T-cell (primary cell): ENCODE results near the gene BUB3. TPM values are rescaled to one million over a fixed set of nuclear protein-coding genes. Genes with fewer than 3 reads are reported as not detected.

ENCODE experiments used
- ATAC-seq, 4 experiments: fragments of 200-7000 bp in 3 of 4; fragments of 150-1000 bp in 1 of 4; cut with Tn5 transposase; replicated peaks in 1 of 4; 1 replicate in 3 of 4; 2 replicates in 1 of 4; pipeline ENCODE4 v1.10.0; 2021; ENCODE audit warnings: moderate library complexity in 3 of 4, mild to moderate bottlenecking in 2 of 4, moderate number of reproducible peaks in 1 of 4
- CTCF ChIA-PET, 2 donors: fragments of 300-600 bp; sonication (Branson Sonifier 250); formaldehyde crosslinking; loops; one replicate each; lab custom pipeline; 2022; ENCODE audit warnings: antibody characterized with exemption in 2 of 2; lab: Charles Lee
- POLR2A ChIA-PET, 2 donors: fragments of 300-600 bp; sonication (Branson Sonifier 250); formaldehyde crosslinking; loops; one replicate each; lab custom pipeline; 2022; ENCODE audit warnings: antibody characterized with exemption in 2 of 2; lab: Charles Lee
- DNase-seq, 35 experiments: peaks; one replicate each; pipeline versions ENCODE4 v3.0.0 to v3.0.0-alpha.2; 2013 to 2023
- H3K27ac ChIP-seq: one replicate; pipeline ENCODE4 v1.5.1; 2013; ENCODE audit warnings: low read length
- H3K27me3 ChIP-seq, 2 experiments: replicated peaks in 1 of 2; 1 replicate in 1 of 2; 2 replicates in 1 of 2; pipeline versions ENCODE4 v1.6.1 to v1.7.0; 2013; ENCODE audit warnings: low read length in 1 of 2, mixed read lengths in 1 of 2; ENCODE audit not compliant: control insufficient read depth in 2 of 2, insufficient read depth in 2 of 2; ENCODE audit errors: extremely low read depth in 1 of 2
- H3K36me3 ChIP-seq, 2 donors: 1 replicate in 1 of 2; 2 replicates in 1 of 2; pipeline versions ENCODE4 v1.6.1 to v1.7.0; 2013; ENCODE audit warnings: low read length in 1 of 2; ENCODE audit not compliant: control insufficient read depth in 2 of 2, insufficient read depth in 1 of 2; ENCODE audit errors: extremely low read depth in 1 of 2
- H3K4me1 ChIP-seq, 2 experiments: 1 replicate in 1 of 2; 2 replicates in 1 of 2; pipeline versions ENCODE4 v1.6.1 to v1.7.0; 2013; ENCODE audit warnings: low read length in 2 of 2, mixed read lengths in 1 of 2; ENCODE audit not compliant: insufficient read depth in 2 of 2, control insufficient read depth in 1 of 2; ENCODE audit errors: extremely low read depth in 1 of 2
- H3K4me3 ChIP-seq, 2 donors: 1 replicate in 1 of 2; 2 replicates in 1 of 2; pipeline versions ENCODE4 v1.5.1 to v1.7.0; 2013; ENCODE audit warnings: mild to moderate bottlenecking in 2 of 2, low read length in 1 of 2, moderate library complexity in 1 of 2; ENCODE audit not compliant: control insufficient read depth in 1 of 2; ENCODE audit errors: extremely low read depth in 1 of 2
- H3K9me3 ChIP-seq: 2 replicates; pipeline ENCODE4 v1.7.0; 2013
- H3K27ac Mint-ChIP-seq, 2 donors: one replicate each; pipeline ENCODE4 v1.8.0; 2020 to 2021; ENCODE audit warnings: mild to moderate bottlenecking in 2 of 2, mixed read lengths in 2 of 2
- H3K27me3 Mint-ChIP-seq, 2 donors: one replicate each; pipeline ENCODE4 v1.8.0; 2021 to 2022; ENCODE audit warnings: mixed read lengths in 2 of 2
- H3K36me3 Mint-ChIP-seq: one replicate; pipeline ENCODE4 v1.8.0; 2021; ENCODE audit warnings: mixed read lengths
- H3K4me1 Mint-ChIP-seq, 3 donors: one replicate each; pipeline ENCODE4 v1.8.0; 2020 to 2022; ENCODE audit warnings: mixed read lengths in 3 of 3, mild to moderate bottlenecking in 1 of 3
- H3K4me3 Mint-ChIP-seq, 3 donors: one replicate each; pipeline ENCODE4 v1.8.0; 2020 to 2022; ENCODE audit warnings: mild to moderate bottlenecking in 3 of 3, mixed read lengths in 3 of 3, moderate library complexity in 3 of 3
- H3K9me3 Mint-ChIP-seq, 3 donors: one replicate each; pipeline ENCODE4 v1.8.0; 2020 to 2022; ENCODE audit warnings: mixed read lengths in 3 of 3
- WGBS: methylation state at CpG from one replicate; pipeline ENCODE4 v1.1.5; 2013; ENCODE audit warnings: missing lambda C conversion rate; ENCODE audit not compliant: insufficient coverage; 5-methylcytosine and 5-hydroxymethylcytosine counted together
- total RNA-seq, 35 experiments: library from RNA in 6 of 35; stranded (reverse) in 6 of 35; fragments of 120-200 nt in 1 of 35; gene quantifications; one replicate each; pipeline versions ENCODE4 v1.2.1 to v1.2.4 and lab custom pipeline; 2013 to 2026

The BUB3 gene
- total RNA-seq, 5 donors from 2014 or later (not counting 1 experiment from before 2014, with no cell fraction given): 116 to 139 (median 127) TPM

GRCh38 chr10:123150986-123151736, 3.0 kb upstream of the BUB3 start:
- 7% methylated on average over 53 of the region's 56 CpGs for WGBS
- H3K4me1 Mint-ChIP-seq: peaks cover 50 to 63% (median 58%) of the 10 kb centered on the region in 3 donors
- no peaks in the 10 kb centered on the region for H3K9me3 ChIP-seq
- H3K4me3 ChIP-seq: peak overlapping the region; percentile 41 to 65
- H3K27me3 Mint-ChIP-seq: peaks cover 18 to 44% of the 10 kb centered on the region in 2 donors
- H3K27ac Mint-ChIP-seq: no peak overlapping the region
- H3K27ac ChIP-seq: no peak overlapping the region
- DNase-seq (peak in 4 of 35 experiments; percentile 26 to 43 (median 30)), ATAC-seq (no peak)
- H3K9me3 Mint-ChIP-seq: no peaks in the 10 kb centered on the region
- peaks cover 28 to 65% of the 10 kb centered on the region in 2 experiments for H3K4me1 ChIP-seq
- peak overlapping the region; percentile 75 to 77 (median 76) for H3K4me3 Mint-ChIP-seq
- H3K27me3 ChIP-seq: peaks cover 10 to 55% of the 10 kb centered on the region in 2 experiments
- peaks cover 0 to 1% of the 10 kb centered on the region in 2 donors for H3K36me3 ChIP-seq
- peaks cover 4% of the 10 kb centered on the region for H3K36me3 Mint-ChIP-seq
- ChIA-PET CTCF (interaction anchor here in 1 of 2 donors (0.7 to 2.0 kb wide), 2 partner anchors 17 to 29 kb away, joined by 3 to 4 read pairs; no protein-coding TSS in a partner anchor), POLR2A (interaction anchor here in 1 of 2 donors (0.5 kb wide), 1 partner anchor 97 kb away, joined by 4 read pairs; no protein-coding TSS in a partner anchor)

GRCh38 chr10:123151737-123152135, 2.5 kb upstream of the BUB3 start:
- Mint-ChIP-seq H3K9me3 (no peaks in the 10 kb centered on the region), H3K36me3 (peaks cover 8% of the 10 kb centered on the region), H3K27ac (no peak overlapping the region), H3K4me1 (peaks cover 54 to 66% (median 61%) of the 10 kb centered on the region in 3 donors), H3K4me3 (peak overlapping the region; percentile 75 to 77 (median 76)), H3K27me3 (peaks cover 16 to 40% of the 10 kb centered on the region in 2 donors)
- 100% methylated on average over 2 of the region's 7 CpGs for WGBS
- ATAC-seq (no peak), DNase-seq (no peak)
- ChIA-PET CTCF (no interaction called here), POLR2A (no interaction called here)
- Histone ChIP-seq H3K9me3 (no peaks in the 10 kb centered on the region), H3K4me1 (peaks cover 28 to 62% of the 10 kb centered on the region in 2 experiments), H3K27me3 (peaks cover 10 to 49% of the 10 kb centered on the region in 2 experiments), H3K36me3 (peaks cover 0 to 7% of the 10 kb centered on the region in 2 donors), H3K27ac (no peak overlapping the region), H3K4me3 (peak overlapping the region in 1 of 2 donors; percentile 65)

GRCh38 chr10:123153486-123154091, 613 bp upstream of the BUB3 start:
- peak overlapping the region; percentile 92 to 94 for H3K4me3 ChIP-seq
- no peak for ATAC-seq
- WGBS: 16% methylated on average over 5 of the region's 9 CpGs
- peaks cover 10 to 33% of the 10 kb centered on the region in 2 donors for H3K27me3 Mint-ChIP-seq
- peak overlapping the region; percentile 99 for H3K27ac Mint-ChIP-seq
- POLR2A ChIA-PET: interaction anchor here (0.6 to 0.9 kb wide), 2 partner anchors 17 to 89 kb away, joined by 3 to 5 read pairs; no protein-coding TSS in a partner anchor
- peaks cover 26% of the 10 kb centered on the region for H3K36me3 Mint-ChIP-seq
- DNase-seq: no peak
- peaks cover 0 to 16% of the 10 kb centered on the region in 2 donors for H3K36me3 ChIP-seq
- no peaks in the 10 kb centered on the region for H3K9me3 ChIP-seq
- H3K4me3 Mint-ChIP-seq: peak overlapping the region; percentile 99 to 100 (median 100)
- CTCF ChIA-PET: interaction anchor here in 1 of 2 donors (0.7 to 2.0 kb wide), 4 partner anchors 20 to 1235 kb away, joined by 3 to 8 read pairs (median 4); no protein-coding TSS in a partner anchor
- peaks cover 66 to 75% (median 73%) of the 10 kb centered on the region in 3 donors for H3K4me1 Mint-ChIP-seq
- peaks cover 7 to 30% of the 10 kb centered on the region in 2 experiments for H3K27me3 ChIP-seq
- peaks cover 34 to 46% of the 10 kb centered on the region in 2 experiments for H3K4me1 ChIP-seq
- H3K27ac ChIP-seq: peak overlapping the region; percentile 75
- no peaks in the 10 kb centered on the region for H3K9me3 Mint-ChIP-seq

DNA sequence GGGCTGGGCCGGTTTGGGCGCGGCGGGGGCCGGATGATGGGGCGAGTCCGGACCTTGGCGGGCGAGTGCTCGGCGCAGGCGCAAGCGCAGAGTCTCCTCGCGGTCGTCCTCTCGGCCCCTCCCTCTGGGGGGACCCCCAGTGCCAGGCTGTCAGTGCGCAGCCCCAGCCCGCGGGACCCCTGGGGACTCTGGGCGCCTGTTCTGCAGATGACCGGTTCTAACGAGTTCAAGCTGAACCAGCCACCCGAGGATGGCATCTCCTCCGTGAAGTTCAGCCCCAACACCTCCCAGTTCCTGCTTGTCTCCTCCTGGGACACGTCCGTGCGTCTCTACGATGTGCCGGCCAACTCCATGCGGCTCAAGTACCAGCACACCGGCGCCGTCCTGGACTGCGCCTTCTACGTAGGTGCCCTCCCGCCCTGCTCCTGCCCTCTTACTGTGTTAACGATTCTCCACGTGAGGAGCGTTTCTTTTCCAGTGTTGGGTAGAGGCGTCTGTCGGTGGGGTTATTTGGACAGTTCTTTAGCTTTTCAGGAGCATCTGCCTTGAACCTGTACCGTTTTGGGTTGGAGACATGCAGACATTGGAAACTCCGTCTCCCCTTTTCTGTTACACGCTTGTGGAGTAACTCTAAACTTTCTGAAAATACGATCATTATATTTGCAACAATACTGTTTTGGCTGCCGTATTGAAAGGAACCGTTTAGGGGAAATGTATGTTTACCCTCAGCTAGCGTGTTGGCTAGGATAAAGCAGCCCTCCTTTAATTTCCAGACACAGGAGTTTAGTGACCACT, 706 bp downstream of the BUB3 start:
- ChIA-PET POLR2A (no interaction called here), CTCF (interaction anchor here (0.6 to 2.0 kb wide), 3 partner anchors 21 to 1234 kb away, joined by 5 to 8 read pairs (median 6); no protein-coding TSS in a partner anchor)
- ATAC-seq (peak; percentile 7 to 22 (median 18)), DNase-seq (peak in 3 of 35 experiments; percentile 25 to 47 (median 29))
- Mint-ChIP-seq H3K4me1 (peaks cover 69 to 81% (median 79%) of the 10 kb centered on the region in 3 donors), H3K27ac (peak overlapping the region; percentile 86 to 89), H3K9me3 (no peaks in the 10 kb centered on the region), H3K36me3 (peaks cover 28% of the 10 kb centered on the region), H3K27me3 (peaks cover 4 to 22% of the 10 kb centered on the region in 2 donors), H3K4me3 (peak overlapping the region; percentile 99 to 100 (median 100))
- H3K4me1 ChIP-seq: peaks cover 33 to 37% of the 10 kb centered on the region in 2 experiments
- peaks cover 7 to 17% of the 10 kb centered on the region in 2 experiments for H3K27me3 ChIP-seq
- H3K4me3 ChIP-seq: peak overlapping the region; percentile 92 to 94
- 1% methylated on average over 46 of the region's 49 CpGs for WGBS
- no peaks in the 10 kb centered on the region for H3K9me3 ChIP-seq
- peaks cover 0 to 16% of the 10 kb centered on the region in 2 donors for H3K36me3 ChIP-seq
- H3K27ac ChIP-seq: peak overlapping the region; percentile 75

- Mint-ChIP-seq H3K4me1 (peaks cover 80 to 83% (median 81%) of the 10 kb centered on the region in 3 donors), H3K27ac (peak overlapping the region in 1 of 2 donors; percentile 24), H3K9me3 (no peaks in the 10 kb centered on the region), H3K4me3 (peak overlapping the region; percentile 4 to 100 (median 13)), H3K36me3 (peaks cover 32% of the 10 kb centered on the region), H3K27me3 (peaks cover 0 to 12% of the 10 kb centered on the region in 2 donors)
- CTCF ChIA-PET: no interaction called here
- peaks cover 3 to 5% of the 10 kb centered on the region in 2 experiments for H3K27me3 ChIP-seq
- ATAC-seq (no peak), DNase-seq (no peak)
- H3K36me3 ChIP-seq: peaks cover 0 to 18% of the 10 kb centered on the region in 2 donors
- no peaks in the 10 kb centered on the region for H3K9me3 ChIP-seq
- no peak overlapping the region for H3K4me3 ChIP-seq
- POLR2A ChIA-PET: interaction anchor here in 1 of 2 donors (0.6 to 1.0 kb wide), 3 partner anchors 10 to 1318 kb away, joined by 3 to 7 read pairs (median 3); no protein-coding TSS in a partner anchor
- peaks cover 27 to 38% of the 10 kb centered on the region in 2 experiments for H3K4me1 ChIP-seq
- 67% methylated on average over 1 of the region's 2 CpGs for WGBS
- H3K27ac ChIP-seq: no peak overlapping the region
Observed at GRCh38 chr10:123156078-123156477, 1.9 kb downstream of the BUB3 start.
